CD4-positive, alpha-beta memory T cell (primary cell): ENCODE results near the gene C1orf56. TPM values are rescaled to one million over a fixed set of nuclear protein-coding genes. Genes with fewer than 3 reads are reported as not detected.
A peak's percentile ranks its signal among the peaks of the same experiment; 100 is the strongest.

Source experiments
- CTCF ChIA-PET: fragments of 350-600 bp; sonication (Branson Sonifier 250); formaldehyde crosslinking; loops from one replicate; lab custom pipeline; 2021; ENCODE audit warnings: inconsistent platforms; ENCODE audit not compliant: partially characterized antibody; lab: Charles Lee
- POLR2A ChIA-PET: fragments of 350-600 bp; sonication (Branson Sonifier 250); formaldehyde crosslinking; loops from one replicate; lab custom pipeline; 2021; ENCODE audit not compliant: partially characterized antibody; lab: Charles Lee
- DNase-seq, 5 donors: peaks; one replicate each; pipeline versions ENCODE4 v3.0.0 to v3.0.0-alpha.2; 2020 to 2022; ENCODE audit warnings: mixed read lengths in 1 of 5
- H3K27ac ChIP-seq: one replicate; pipeline ENCODE4 v1.7.0; 2013; ENCODE audit warnings: low read depth, low read length
- H3K27me3 ChIP-seq: 2 replicates; pipeline ENCODE4 v1.7.0; 2013; ENCODE audit warnings: mild to moderate bottlenecking, low read length, moderate library complexity; ENCODE audit not compliant: insufficient read depth
- H3K36me3 ChIP-seq: 2 replicates; pipeline ENCODE4 v1.7.0; 2013; ENCODE audit warnings: mild to moderate bottlenecking, low read length, moderate library complexity; ENCODE audit not compliant: insufficient read depth
- H3K4me1 ChIP-seq: 2 replicates; pipeline ENCODE4 v1.7.0; 2013; ENCODE audit warnings: mild to moderate bottlenecking, low read length, moderate library complexity; ENCODE audit not compliant: insufficient read depth
- H3K4me3 ChIP-seq, 2 donors: one replicate each; pipeline ENCODE4 v1.7.0; 2013; ENCODE audit warnings: low read length in 2 of 2, mild to moderate bottlenecking in 1 of 2
- H3K9me3 ChIP-seq, 2 donors: one replicate each; pipeline ENCODE4 v1.7.0; 2013; ENCODE audit warnings: low read length in 2 of 2, control low read depth in 1 of 2; ENCODE audit not compliant: control insufficient read depth in 1 of 2
- H3K27ac Mint-ChIP-seq, 7 donors: one replicate each; pipeline ENCODE4 v1.8.0; 2020 to 2021; ENCODE audit warnings: mixed read lengths in 7 of 7, mild to moderate bottlenecking in 6 of 7, inconsistent platforms in 3 of 7, moderate library complexity in 3 of 7
- H3K27me3 Mint-ChIP-seq, 2 donors: one replicate each; pipeline ENCODE4 v1.8.0; 2020 to 2021; ENCODE audit warnings: mixed read lengths in 2 of 2
- H3K36me3 Mint-ChIP-seq, 2 donors: one replicate each; pipeline ENCODE4 v1.8.0; 2020 to 2021; ENCODE audit warnings: mixed read lengths in 2 of 2, inconsistent platforms in 1 of 2, mild to moderate bottlenecking in 1 of 2
- H3K4me1 Mint-ChIP-seq, 4 donors: one replicate each; pipeline ENCODE4 v1.8.0; 2020 to 2021; ENCODE audit warnings: mixed read lengths in 4 of 4, mild to moderate bottlenecking in 1 of 4
- H3K4me3 Mint-ChIP-seq, 8 donors: one replicate each; pipeline ENCODE4 v1.8.0; 2020 to 2021; ENCODE audit warnings: mixed read lengths in 8 of 8, mild to moderate bottlenecking in 7 of 8, moderate library complexity in 6 of 8, inconsistent platforms in 3 of 8
- H3K9me3 Mint-ChIP-seq, 8 donors: one replicate each; pipeline ENCODE4 v1.8.0; 2020 to 2021; ENCODE audit warnings: mixed read lengths in 8 of 8, mild to moderate bottlenecking in 5 of 8, inconsistent platforms in 3 of 8, moderate library complexity in 1 of 8
- intact Hi-C: fragments of 100-400 bp; cut with micrococcal nuclease; formaldehyde crosslinking; loops from one replicate; pipeline ENCODE4 v1.15.1; 2023
- polyA plus RNA-seq, 2 donors: library from polyadenylated mRNA; unstranded; fragments of 300-500 nt; fragmentation: Illumina TruSeq; gene quantifications; one replicate each; pipeline ENCODE4 v1.2.3, GENCODE V29; 2021
- total RNA-seq, 2 experiments: library from RNA; stranded (reverse); gene quantifications; one replicate each; pipeline ENCODE4 v1.2.3, GENCODE V29; 2021

Gene C1orf56
- total and polyA plus RNA-seq, 4 experiments from 2014 or later = 1.4 to 3.6 (median 3.0) TPM

GRCh38 chr1:151062741-151063371 lies 15.3 kb downstream of the C1orf56 start:
- CTCF ChIA-PET = interaction anchor here (0.5 to 9.0 kb wide), 7 partner anchors 11 to 93 kb away, joined by 4 to 92 read pairs (median 7); partner anchors contain the start of genes C1orf56 and GABPB2
- Histone ChIP-seq H3K36me3 (no peaks in the 10 kb centered on the region), H3K4me1 (peaks cover 15% of the 10 kb centered on the region), H3K4me3 (no peak overlapping the region), H3K27ac (no peak overlapping the region), H3K27me3 (no peaks in the 10 kb centered on the region), H3K9me3 (no peaks in the 10 kb centered on the region)
- peak overlapping the region in 1 of 7 donors; percentile 98 for H3K27ac Mint-ChIP-seq
- no peaks in the 10 kb centered on the region for H3K27me3 Mint-ChIP-seq
- DNase-seq = no peak
- peaks cover 0 to 4% (median 0%) of the 10 kb centered on the region in 8 donors for H3K9me3 Mint-ChIP-seq
- peak overlapping the region in 2 of 8 donors; percentile 2 to 41 for H3K4me3 Mint-ChIP-seq
- intact Hi-C loops = no loop called here
- H3K36me3 Mint-ChIP-seq = peaks cover 8 to 21% of the 10 kb centered on the region in 2 donors
- POLR2A ChIA-PET = interaction anchor here (0.5 to 9.5 kb wide), 4 partner anchors 8 to 30 kb away, joined by 3 to 325 read pairs (median 3); partner anchors contain the start of genes C1orf56 and GABPB2
- peaks cover 12 to 34% (median 16%) of the 10 kb centered on the region in 4 donors for H3K4me1 Mint-ChIP-seq

- Mint-ChIP-seq H3K36me3 (peaks cover 0 to 5% of the 10 kb centered on the region in 2 donors), H3K9me3 (no peaks in the 10 kb centered on the region), H3K27ac (no peak overlapping the region), H3K27me3 (no peaks in the 10 kb centered on the region), H3K4me3 (no peak overlapping the region), H3K4me1 (peaks cover 10 to 20% (median 19%) of the 10 kb centered on the region in 4 donors)
- Histone ChIP-seq H3K4me1 (peaks cover 19% of the 10 kb centered on the region), H3K27me3 (no peaks in the 10 kb centered on the region), H3K36me3 (no peaks in the 10 kb centered on the region), H3K9me3 (no peaks in the 10 kb centered on the region), H3K27ac (no peak overlapping the region), H3K4me3 (no peak overlapping the region)
- no peak for DNase-seq
- POLR2A ChIA-PET = interaction anchor here (4.7 to 5.1 kb wide), 2 partner anchors 10 to 16 kb away, joined by 32 to 45 read pairs; partner anchors contain the start of gene C1orf56
- intact Hi-C loops = no loop called here
- CTCF ChIA-PET = interaction anchor here (0.6 to 4.7 kb wide), 5 partner anchors 9 to 41 kb away, joined by 3 to 24 read pairs (median 4); partner anchors contain the start of gene C1orf56
Measured at GRCh38 chr1:151065089-151065645, 17.6 kb downstream of the C1orf56 start.

GRCh38 chr1:151067185-151067584 lies 19.6 kb downstream of the C1orf56 start:
- H3K9me3 ChIP-seq = no peaks in the 10 kb centered on the region
- H3K27ac Mint-ChIP-seq = peak overlapping the region in 2 of 7 donors; percentile 60 to 97
- H3K4me1 ChIP-seq = peaks cover 17% of the 10 kb centered on the region
- H3K36me3 Mint-ChIP-seq = peaks cover 4 to 9% of the 10 kb centered on the region in 2 donors
- H3K4me1 Mint-ChIP-seq = peaks cover 9 to 26% (median 21%) of the 10 kb centered on the region in 4 donors
- H3K27ac ChIP-seq = no peak overlapping the region
- H3K36me3 ChIP-seq = no peaks in the 10 kb centered on the region
- CTCF ChIA-PET = interaction anchor here (0.7 to 4.7 kb wide), 3 partner anchors 32 to 64 kb away, joined by 3 to 24 read pairs (median 3); no protein-coding TSS in a partner anchor
- no peaks in the 10 kb centered on the region for H3K27me3 ChIP-seq
- H3K27me3 Mint-ChIP-seq = no peaks in the 10 kb centered on the region
- peak overlapping the region in 1 of 8 donors; percentile 37 for H3K4me3 Mint-ChIP-seq
- POLR2A ChIA-PET = interaction anchor here (1.4 to 5.1 kb wide), 3 partner anchors 12 to 79 kb away, joined by 3 to 45 read pairs (median 32); partner anchors contain the start of genes C1orf56 and SEMA6C
- no peak for DNase-seq
- intact Hi-C loops = no loop called here
- no peaks in the 10 kb centered on the region for H3K9me3 Mint-ChIP-seq
- H3K4me3 ChIP-seq = no peak overlapping the region

- intact Hi-C loops = no loop called here
- peak overlapping the region; percentile 68 to 100 (median 99) for H3K4me3 Mint-ChIP-seq
- peaks cover 12 to 13% of the 10 kb centered on the region in 2 donors for H3K36me3 Mint-ChIP-seq
- Histone ChIP-seq H3K27me3 (no peaks in the 10 kb centered on the region), H3K9me3 (no peaks in the 10 kb centered on the region), H3K4me1 (peaks cover 17% of the 10 kb centered on the region), H3K27ac (no peak overlapping the region), H3K4me3 (no peak overlapping the region), H3K36me3 (no peaks in the 10 kb centered on the region)
- CTCF ChIA-PET = interaction anchor here (1.1 to 8.7 kb wide), 2 partner anchors 11 to 22 kb away, joined by 4 to 92 read pairs; partner anchors contain the start of genes C1orf56, CDC42SE1 and MLLT11
- peaks cover 13 to 34% (median 25%) of the 10 kb centered on the region in 4 donors for H3K4me1 Mint-ChIP-seq
- H3K9me3 Mint-ChIP-seq = no peaks in the 10 kb centered on the region
- peak overlapping the region; percentile 77 to 100 (median 91) for H3K27ac Mint-ChIP-seq
- POLR2A ChIA-PET = interaction anchor here (1.3 to 5.6 kb wide), 4 partner anchors 10 to 20 kb away, joined by 10 to 124 read pairs (median 38); partner anchors contain the start of genes C1orf56, CDC42SE1 and MLLT11
- DNase-seq = no peak
- no peaks in the 10 kb centered on the region for H3K27me3 Mint-ChIP-seq
Measured at GRCh38 chr1:151069103-151069486, 21.5 kb downstream of the C1orf56 start.

GRCh38 chr1:151070474-151071276 lies 23.1 kb downstream of the C1orf56 start, which contains the start of gene GABPB2:
TSS of gene GABPB2 (plus strand) at chr1:151070761. CDS start at chr1:151088190, 17,429 bp downstream.
- POLR2A ChIA-PET = interaction anchor here (0.6 to 5.6 kb wide), 14 partner anchors 8 to 159 kb away, joined by 3 to 124 read pairs (median 4); partner anchors contain the start of genes C1orf56, CDC42SE1, LYSMD1 and MINDY1
- no peaks in the 10 kb centered on the region for H3K27me3 Mint-ChIP-seq
- H3K27ac Mint-ChIP-seq = peak within 1 kb of the TSS; percentile 97 to 100 (median 100)
- H3K4me3 Mint-ChIP-seq = peak within 1 kb of the TSS; percentile 95 to 100 (median 99)
- Histone ChIP-seq H3K36me3 (no peaks in the 10 kb centered on the region), H3K4me3 (peak within 1 kb of the TSS; percentile 57 to 96), H3K27ac (peak within 1 kb of the TSS; percentile 97), H3K4me1 (peaks cover 17% of the 10 kb centered on the region), H3K27me3 (no peaks in the 10 kb centered on the region), H3K9me3 (no peaks in the 10 kb centered on the region)
- intact Hi-C loops = loop anchor here (1.0 to 10.0 kb wide), 6 partner anchors 10 to 274 kb away; partner anchors contain the start of genes MLLT11, PRUNE1, RFX5 and TNFAIP8L2
- peaks cover 12 to 21% of the 10 kb centered on the region in 2 donors for H3K36me3 Mint-ChIP-seq
- H3K9me3 Mint-ChIP-seq = no peaks in the 10 kb centered on the region
- peak; percentile 87 to 96 (median 88) for DNase-seq
- peaks cover 13 to 34% (median 23%) of the 10 kb centered on the region in 4 donors for H3K4me1 Mint-ChIP-seq
- CTCF ChIA-PET = interaction anchor here (0.8 to 8.7 kb wide), 13 partner anchors 12 to 181 kb away, joined by 3 to 92 read pairs (median 4); partner anchors contain the start of genes CDC42SE1, MINDY1, MLLT11 and TNFAIP8L2

- Mint-ChIP-seq H3K36me3 (peaks cover 12 to 23% of the 10 kb centered on the region in 2 donors), H3K4me1 (peaks cover 13 to 34% (median 25%) of the 10 kb centered on the region in 4 donors), H3K4me3 (peak overlapping the region in 6 of 8 donors; percentile 95 to 100 (median 98)), H3K27ac (peak overlapping the region in 5 of 7 donors; percentile 10 to 100 (median 99)), H3K9me3 (no peaks in the 10 kb centered on the region), H3K27me3 (no peaks in the 10 kb centered on the region)
- no peak for DNase-seq
- intact Hi-C loops = loop anchor here (10.0 kb wide), 1 partner anchor 273 kb away; the partner anchor contains the start of gene RFX5
- Histone ChIP-seq H3K36me3 (no peaks in the 10 kb centered on the region), H3K27me3 (no peaks in the 10 kb centered on the region), H3K9me3 (no peaks in the 10 kb centered on the region), H3K27ac (peak overlapping the region; percentile 97), H3K4me3 (no peak overlapping the region), H3K4me1 (peaks cover 17% of the 10 kb centered on the region)
- ChIA-PET POLR2A (interaction anchor here (1.2 to 5.6 kb wide), 5 partner anchors 9 to 72 kb away, joined by 3 to 124 read pairs (median 22); partner anchors contain the start of genes C1orf56, CDC42SE1 and MLLT11), CTCF (interaction anchor here (0.9 to 8.7 kb wide), 11 partner anchors 13 to 85 kb away, joined by 3 to 92 read pairs (median 7); partner anchors contain the start of genes C1orf56, CDC42SE1, MINDY1 and MLLT11)
Measured at GRCh38 chr1:151072224-151072623, 24.7 kb downstream of the C1orf56 start.
